Measurements from ENCODE around the gene FRMPD4. TPM values are rescaled to one million over a fixed set of nuclear protein-coding genes. Genes with fewer than 3 reads are reported as not detected.

Gene FRMPD4
- total RNA-seq, 1 experiment from 2014 or later, result not detected

- no peak for DNase-seq
- CTCF ChIA-PET, result no interaction called here
- no peaks in the 10 kb centered on the region for H3K36me3 ChIP-seq (ENCODE audit: control insufficient read depth, insufficient read depth, low read length)
- Mint-ChIP-seq H3K36me3 (ENCODE audit: insufficient read depth, unreplicated experiment) (no peaks in the 10 kb centered on the region), H3K9me3 (ENCODE audit: unreplicated experiment) (no peaks in the 10 kb centered on the region), H3K27ac (ENCODE audit: unreplicated experiment) (no peak overlapping the region), H3K4me3 (ENCODE audit: unreplicated experiment) (no peak overlapping the region), H3K4me1 (ENCODE audit: low read depth, unreplicated experiment) (no peaks in the 10 kb centered on the region), H3K27me3 (ENCODE audit: insufficient read depth, unreplicated experiment) (no peaks in the 10 kb centered on the region)
- H3K4me3 ChIP-seq (ENCODE audit: low read depth, low read length), result no peak overlapping the region
- no TSS peak for BruUV-seq (replicated peaks)
- intact Hi-C loops (cut with micrococcal nuclease; ENCODE audit: unreplicated experiment), result no loop called here
- TF ChIP-seq, protein P1, sequence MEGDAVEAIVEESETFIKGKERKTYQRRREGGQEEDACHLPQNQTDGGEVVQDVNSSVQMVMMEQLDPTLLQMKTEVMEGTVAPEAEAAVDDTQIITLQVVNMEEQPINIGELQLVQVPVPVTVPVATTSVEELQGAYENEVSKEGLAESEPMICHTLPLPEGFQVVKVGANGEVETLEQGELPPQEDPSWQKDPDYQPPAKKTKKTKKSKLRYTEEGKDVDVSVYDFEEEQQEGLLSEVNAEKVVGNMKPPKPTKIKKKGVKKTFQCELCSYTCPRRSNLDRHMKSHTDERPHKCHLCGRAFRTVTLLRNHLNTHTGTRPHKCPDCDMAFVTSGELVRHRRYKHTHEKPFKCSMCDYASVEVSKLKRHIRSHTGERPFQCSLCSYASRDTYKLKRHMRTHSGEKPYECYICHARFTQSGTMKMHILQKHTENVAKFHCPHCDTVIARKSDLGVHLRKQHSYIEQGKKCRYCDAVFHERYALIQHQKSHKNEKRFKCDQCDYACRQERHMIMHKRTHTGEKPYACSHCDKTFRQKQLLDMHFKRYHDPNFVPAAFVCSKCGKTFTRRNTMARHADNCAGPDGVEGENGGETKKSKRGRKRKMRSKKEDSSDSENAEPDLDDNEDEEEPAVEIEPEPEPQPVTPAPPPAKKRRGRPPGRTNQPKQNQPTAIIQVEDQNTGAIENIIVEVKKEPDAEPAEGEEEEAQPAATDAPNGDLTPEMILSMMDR (IDR thresholded peaks at IDR 0.05; ENCODE audit: insufficient read depth in 1 of 2, low read depth in 1 of 2, low read length in 1 of 2, severe bottlenecking in 1 of 2, unreplicated experiment in 1 of 2), result no peak
- no peaks in the 10 kb centered on the region for H3K9me3 ChIP-seq
- no peaks in the 10 kb centered on the region for H3K4me1 ChIP-seq
- POLR2A ChIA-PET, result no interaction called here
- no peaks in the 10 kb centered on the region for H3K27me3 ChIP-seq (replicated peaks; ENCODE audit: control insufficient read depth, insufficient read depth, low read length)
These were observed 58.8 kb downstream of the FRMPD4 start for GRCh38 chrX:12197030-12197429.

DNA sequence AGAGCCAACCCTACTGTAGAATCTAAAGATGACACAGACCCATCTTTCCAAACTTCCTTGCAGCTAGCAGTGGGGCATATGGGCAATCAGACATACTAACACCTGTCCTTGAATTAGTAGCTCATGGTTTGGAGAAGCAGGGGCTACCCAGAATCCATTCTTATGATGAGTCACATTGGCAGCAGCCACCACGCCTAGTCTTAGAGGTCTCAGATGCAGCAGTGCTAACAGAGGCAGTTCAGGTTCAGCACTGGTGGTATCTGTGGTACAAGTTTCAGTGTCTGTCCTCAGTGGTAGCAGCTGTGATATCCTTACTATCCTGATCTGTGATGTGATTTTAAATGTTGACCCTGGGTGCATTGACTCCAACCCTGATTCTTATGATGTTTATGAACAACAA lies 68.1 kb downstream of the FRMPD4 start:
- no peak overlapping the region for H3K4me3 Mint-ChIP-seq (ENCODE audit: unreplicated experiment)
- Histone ChIP-seq H3K27me3 (replicated peaks; ENCODE audit: control insufficient read depth, insufficient read depth, low read length) (no peaks in the 10 kb centered on the region), H3K4me3 (ENCODE audit: low read depth, low read length) (no peak overlapping the region), H3K4me1 (no peaks in the 10 kb centered on the region), H3K9me3 (no peaks in the 10 kb centered on the region), H3K36me3 (ENCODE audit: control insufficient read depth, insufficient read depth, low read length) (no peaks in the 10 kb centered on the region)
- peaks cover 4% of the 10 kb centered on the region for H3K27me3 Mint-ChIP-seq (ENCODE audit: insufficient read depth, unreplicated experiment)
- H3K4me1 Mint-ChIP-seq (ENCODE audit: low read depth, unreplicated experiment), result no peaks in the 10 kb centered on the region
- no peak for DNase-seq
- no peak overlapping the region for H3K27ac Mint-ChIP-seq (ENCODE audit: unreplicated experiment)
- CTCF ChIA-PET, result no interaction called here
- POLR2A ChIA-PET, result no interaction called here
- intact Hi-C loops (cut with micrococcal nuclease; ENCODE audit: unreplicated experiment), result no loop called here
- no TSS peak for BruUV-seq (replicated peaks)
- TF ChIP-seq, protein P1 (IDR thresholded peaks at IDR 0.05; ENCODE audit: insufficient read depth in 1 of 2, low read depth in 1 of 2, low read length in 1 of 2, severe bottlenecking in 1 of 2, unreplicated experiment in 1 of 2), result no peak
- H3K9me3 Mint-ChIP-seq (ENCODE audit: unreplicated experiment), result no peaks in the 10 kb centered on the region
- no peaks in the 10 kb centered on the region for H3K36me3 Mint-ChIP-seq (ENCODE audit: insufficient read depth, unreplicated experiment)

DNA sequence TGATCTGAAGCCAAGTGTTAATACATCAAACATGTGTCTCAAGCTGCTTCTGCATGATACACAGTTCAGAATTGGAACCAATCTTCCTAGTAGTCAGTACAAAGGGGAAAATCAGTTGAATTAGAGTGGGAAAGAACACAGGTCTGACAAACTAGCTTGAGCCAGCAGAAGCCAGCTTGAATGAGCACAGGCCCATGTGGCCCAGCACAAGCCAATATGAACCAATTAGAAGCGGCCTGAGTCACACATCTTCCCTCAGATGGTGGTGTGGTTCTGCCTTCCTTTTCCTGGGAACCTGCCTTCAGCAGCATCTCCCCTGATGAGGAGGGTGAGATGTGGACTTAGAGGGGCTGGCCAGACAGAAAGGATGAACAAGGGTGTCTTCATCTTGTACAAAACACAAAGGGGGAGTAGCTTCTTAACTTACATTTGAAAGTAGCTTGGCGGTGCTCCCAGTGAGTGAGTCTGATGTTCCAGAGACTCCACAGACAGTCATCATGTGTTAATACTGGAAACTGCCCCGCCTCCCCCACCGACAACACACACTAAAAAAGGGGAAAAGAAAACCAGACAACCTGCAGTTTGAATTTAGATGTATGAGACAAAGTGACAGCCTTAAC lies 72.0 kb downstream of the FRMPD4 start:
- CTCF ChIA-PET, result no interaction called here
- Histone ChIP-seq H3K36me3 (ENCODE audit: control insufficient read depth, insufficient read depth, low read length) (no peaks in the 10 kb centered on the region), H3K27me3 (replicated peaks; ENCODE audit: control insufficient read depth, insufficient read depth, low read length) (no peaks in the 10 kb centered on the region), H3K4me1 (no peaks in the 10 kb centered on the region), H3K4me3 (ENCODE audit: low read depth, low read length) (no peak overlapping the region), H3K9me3 (no peaks in the 10 kb centered on the region)
- POLR2A ChIA-PET, result no interaction called here
- TF ChIP-seq, protein P1 (IDR thresholded peaks at IDR 0.05; ENCODE audit: insufficient read depth in 1 of 2, low read depth in 1 of 2, low read length in 1 of 2, severe bottlenecking in 1 of 2, unreplicated experiment in 1 of 2), result no peak
- DNase-seq, result no peak
- no peak overlapping the region for H3K27ac Mint-ChIP-seq (ENCODE audit: unreplicated experiment)
- intact Hi-C loops (cut with micrococcal nuclease; ENCODE audit: unreplicated experiment), result no loop called here
- H3K4me1 Mint-ChIP-seq (ENCODE audit: low read depth, unreplicated experiment), result no peaks in the 10 kb centered on the region
- peaks cover 2% of the 10 kb centered on the region for H3K27me3 Mint-ChIP-seq (ENCODE audit: insufficient read depth, unreplicated experiment)
- no TSS peak for BruUV-seq (replicated peaks)
- H3K9me3 Mint-ChIP-seq (ENCODE audit: unreplicated experiment), result no peaks in the 10 kb centered on the region
- no peaks in the 10 kb centered on the region for H3K36me3 Mint-ChIP-seq (ENCODE audit: insufficient read depth, unreplicated experiment)
- no peak overlapping the region for H3K4me3 Mint-ChIP-seq (ENCODE audit: unreplicated experiment)
